ENCODE measurements around the gene NCS1. TPM values are rescaled to one million over a fixed set of nuclear protein-coding genes. Genes with fewer than 3 reads are reported as not detected.

Gene NCS1
- total and polyA plus RNA-seq, 9 of the 15 experiments (the other 6 are each of a cell fraction or from before 2014, with no cell fraction given), result 0.28 to 27.0 (median 9.6) TPM

DNA sequence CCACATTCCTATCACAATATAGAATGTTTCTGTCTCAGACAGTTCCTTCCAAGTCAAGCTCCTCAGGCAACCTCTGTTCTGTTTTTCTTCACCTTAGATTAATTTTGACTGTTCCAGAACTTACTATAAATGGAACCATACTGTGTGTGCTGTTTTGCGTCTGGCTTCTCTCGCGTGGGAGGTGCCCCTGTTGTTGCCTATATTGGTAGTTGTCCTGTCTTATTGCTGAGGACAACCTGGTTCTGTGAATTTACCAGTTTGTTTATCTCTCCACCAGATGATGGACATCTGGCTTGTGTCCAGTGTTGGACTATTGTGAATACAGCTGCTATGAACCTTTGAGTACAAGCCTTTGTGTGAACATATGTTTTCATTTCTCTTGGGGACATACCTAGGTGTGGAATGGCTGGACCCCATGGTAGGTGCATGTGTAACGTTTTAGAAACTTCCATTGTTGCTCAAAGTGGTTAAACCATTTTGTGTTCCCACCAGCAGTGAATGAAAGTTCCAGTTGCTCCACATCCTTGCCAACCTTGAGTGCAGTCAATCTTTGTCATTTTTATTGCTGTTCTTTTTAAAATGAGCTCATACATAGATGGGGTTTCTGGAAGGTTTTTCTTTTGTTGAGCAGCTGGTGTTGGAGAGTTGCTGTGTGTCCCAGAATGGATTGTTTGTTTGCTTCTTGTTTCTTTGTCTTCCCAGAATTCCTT is 111.5 kb downstream of the NCS1 start:
- no TSS peak for BruUV-seq (replicated peaks)
- H3K9me1 ChIP-seq (ENCODE audit: control insufficient read depth, insufficient read depth, low read length), result no peaks in the 10 kb centered on the region
- intact Hi-C loops (cut with micrococcal nuclease) (no loop called here), in situ Hi-C loops (cut with MboI) (no loop called here)
- no peak overlapping the region for H3K27ac ChIP-seq (ENCODE audit: extremely low read depth, low read depth, low read length)
- 0% methylated on average over 4 of the region's 4 CpGs for WGBS (ENCODE audit: insufficient coverage, low coverage, missing lambda C conversion rate)
- DNase-seq (ENCODE audit: extremely low read depth in 1 of 4, low spot score in 3 of 4) (no peak), ATAC-seq (no peak), FAIRE-seq (no peak)
- no peaks in the 10 kb centered on the region for H3K79me2 ChIP-seq (ENCODE audit: control insufficient read depth, insufficient read depth, low read length)
- H3K4me1 ChIP-seq (replicated peaks in 1 of 2; ENCODE audit: control insufficient read depth in 2 of 2, insufficient read depth in 2 of 2, low read length in 2 of 2), result no peaks in the 10 kb centered on the region; a peak in 2 of 5 replicates
- no peak overlapping the region for H3K4me3 ChIP-seq
- no peaks in the 10 kb centered on the region for H3K9me3 ChIP-seq (replicated peaks; ENCODE audit: control insufficient read depth, insufficient read depth, low read depth, low read length)
- CTCF ChIA-PET (ENCODE audit: low intra/inter-chr PET ratio), result interaction anchor here (0.6 kb wide), 1 partner anchor 583 kb away, joined by 3 read pairs; no protein-coding TSS in a partner anchor
- H3K27me3 ChIP-seq (ENCODE audit: control insufficient read depth in 2 of 2, insufficient read depth in 2 of 2, low read length in 2 of 2), result peaks cover 52 to 77% of the 10 kb centered on the region in 2 experiments
- no peak overlapping the region for H2AFZ ChIP-seq (ENCODE audit: low read depth, low read length)
- H3K4me2 ChIP-seq (ENCODE audit: insufficient read depth, low read length), result no peak overlapping the region
- TF ChIP-seq NFIC (IDR thresholded peaks at IDR 0.05) (peak; percentile 66), FOS (IDR thresholded peaks at IDR 0.05; ENCODE audit: extremely low read depth, insufficient read length) (no peak), MEIS2 (IDR thresholded peaks at IDR 0.05; ENCODE audit: partially characterized antibody) (peak; percentile 78), PCBP2 (IDR thresholded peaks at IDR 0.05; ENCODE audit: low read depth, low read length, poor library complexity, severe bottlenecking) (no peak), SUPT5H (IDR thresholded peaks at IDR 0.05) (no peak), NR2C2 (CRISPR knock-in tag; IDR thresholded peaks at IDR 0.05) (no peak), NR2C2 (tag; IDR thresholded peaks at IDR 0.05) (no peak), PBX2 (CRISPR knock-in tag; IDR thresholded peaks at IDR 0.05; ENCODE audit: low read depth) (no peak), PBX2 (tag; conservative IDR thresholded peaks at IDR 0.05; ENCODE audit: low read depth) (peak; percentile 57; the same call in 1 of the 2 replicates)
- TF ChIP-seq, protein P1, sequence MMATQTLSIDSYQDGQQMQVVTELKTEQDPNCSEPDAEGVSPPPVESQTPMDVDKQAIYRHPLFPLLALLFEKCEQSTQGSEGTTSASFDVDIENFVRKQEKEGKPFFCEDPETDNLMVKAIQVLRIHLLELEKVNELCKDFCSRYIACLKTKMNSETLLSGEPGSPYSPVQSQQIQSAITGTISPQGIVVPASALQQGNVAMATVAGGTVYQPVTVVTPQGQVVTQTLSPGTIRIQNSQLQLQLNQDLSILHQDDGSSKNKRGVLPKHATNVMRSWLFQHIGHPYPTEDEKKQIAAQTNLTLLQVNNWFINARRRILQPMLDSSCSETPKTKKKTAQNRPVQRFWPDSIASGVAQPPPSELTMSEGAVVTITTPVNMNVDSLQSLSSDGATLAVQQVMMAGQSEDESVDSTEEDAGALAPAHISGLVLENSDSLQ (IDR thresholded peaks at IDR 0.05), result peak; percentile 34
- H3K9ac ChIP-seq (ENCODE audit: insufficient read depth in 1 of 2, low read depth in 2 of 2, low read length in 2 of 2), result no peak overlapping the region
- peaks cover 9% of the 10 kb centered on the region; the same call in 1 of the 2 replicates for H4K20me1 ChIP-seq (replicated peaks; ENCODE audit: control insufficient read depth, insufficient read depth, low read length)
- POLR2A ChIA-PET, result interaction anchor here (0.8 kb wide), 1 partner anchor 13 kb away, joined by 3 read pairs; no protein-coding TSS in a partner anchor
- H3K36me3 ChIP-seq (ENCODE audit: control insufficient read depth, insufficient read depth, low read length), result no peaks in the 10 kb centered on the region

All from K562 (cell line).